Suprapubic skin (tissue), 3 donors: ENCODE results near the gene SPINK13.
"Not testable (repeated sequence)": the region's sequence is repeated elsewhere in the genome, so short reads cannot be mapped to it uniquely, and the experiment has no call there.

Source experiments
- POLR2A ChIP-seq, 2 donors: fragments of 450-650 bp; IDR thresholded peaks; one replicate each; pipeline ENCODE4 v1.6.1; 2017; ENCODE audit warnings: antibody characterized with exemption in 2 of 2, mild to moderate bottlenecking in 2 of 2, moderate library complexity in 2 of 2
- TF ChIP-seq, protein P1 (sequence below), 2 donors: fragments of 200-600 bp in 1 of 2; fragments of 450-650 bp in 1 of 2; sonication (generic) in 1 of 2; IDR thresholded peaks; one replicate each; pipeline ENCODE4 v1.5.1; 2016 to 2019; ENCODE audit warnings: antibody characterized with exemption in 2 of 2, mild to moderate bottlenecking in 1 of 2, moderate library complexity in 1 of 2

DNA sequence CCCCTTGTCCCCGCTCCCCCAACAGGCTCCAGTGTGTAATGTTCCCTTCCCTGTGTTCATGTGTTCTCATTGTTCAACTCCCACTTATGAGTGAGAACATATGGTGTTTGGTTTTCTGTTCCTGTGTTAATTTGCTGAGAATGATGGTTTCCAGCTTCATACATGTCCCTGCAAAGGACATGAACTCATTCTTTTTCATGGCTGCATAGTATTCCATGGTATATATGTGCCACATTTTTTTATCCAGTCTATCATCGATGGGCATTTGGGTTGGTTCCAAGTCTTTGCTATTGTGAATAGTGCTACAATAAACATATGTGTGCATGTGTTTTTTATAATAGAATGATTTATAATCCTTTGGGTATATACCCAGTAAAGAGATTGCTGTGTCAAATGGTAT is 6.5 kb downstream of the SPINK13 start:
- TF ChIP-seq POLR2A (IDR thresholded peaks at IDR 0.05): not testable (repeated sequence)
- TF ChIP-seq, protein P1, sequence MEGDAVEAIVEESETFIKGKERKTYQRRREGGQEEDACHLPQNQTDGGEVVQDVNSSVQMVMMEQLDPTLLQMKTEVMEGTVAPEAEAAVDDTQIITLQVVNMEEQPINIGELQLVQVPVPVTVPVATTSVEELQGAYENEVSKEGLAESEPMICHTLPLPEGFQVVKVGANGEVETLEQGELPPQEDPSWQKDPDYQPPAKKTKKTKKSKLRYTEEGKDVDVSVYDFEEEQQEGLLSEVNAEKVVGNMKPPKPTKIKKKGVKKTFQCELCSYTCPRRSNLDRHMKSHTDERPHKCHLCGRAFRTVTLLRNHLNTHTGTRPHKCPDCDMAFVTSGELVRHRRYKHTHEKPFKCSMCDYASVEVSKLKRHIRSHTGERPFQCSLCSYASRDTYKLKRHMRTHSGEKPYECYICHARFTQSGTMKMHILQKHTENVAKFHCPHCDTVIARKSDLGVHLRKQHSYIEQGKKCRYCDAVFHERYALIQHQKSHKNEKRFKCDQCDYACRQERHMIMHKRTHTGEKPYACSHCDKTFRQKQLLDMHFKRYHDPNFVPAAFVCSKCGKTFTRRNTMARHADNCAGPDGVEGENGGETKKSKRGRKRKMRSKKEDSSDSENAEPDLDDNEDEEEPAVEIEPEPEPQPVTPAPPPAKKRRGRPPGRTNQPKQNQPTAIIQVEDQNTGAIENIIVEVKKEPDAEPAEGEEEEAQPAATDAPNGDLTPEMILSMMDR (IDR thresholded peaks at IDR 0.05): not testable (repeated sequence)
